ENCODE data around the gene APBB1IP. TPM values are rescaled to one million over a fixed set of nuclear protein-coding genes. Genes with fewer than 3 reads are reported as not detected.
"Not testable (repeated sequence)": the region's sequence is repeated elsewhere in the genome, so short reads cannot be mapped to it uniquely, and the experiment has no call there.

Gene APBB1IP
- total RNA-seq, 3 donors from 2014 or later: 40.6 to 44.8 (median 41.8) TPM

DNA sequence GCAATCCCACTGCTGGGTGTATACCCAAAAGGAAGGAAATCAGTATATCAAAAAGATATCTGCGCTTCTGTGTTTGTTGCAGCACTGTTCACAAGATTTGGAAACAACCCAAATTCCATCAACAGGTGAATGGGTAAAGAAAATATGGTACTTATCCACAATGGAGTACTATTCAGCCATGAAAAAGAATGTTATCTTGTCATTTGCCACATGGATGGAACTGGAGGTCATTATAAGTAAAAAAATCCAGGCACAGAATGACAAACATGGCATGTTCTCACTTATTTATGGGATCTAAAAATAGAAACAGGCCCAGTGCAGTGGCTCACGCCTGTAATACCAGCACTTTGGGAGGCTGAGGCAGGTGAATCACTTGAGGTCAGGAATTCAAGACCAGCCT, 15.7 kb downstream of the APBB1IP start:
- H3K9me3 Mint-ChIP-seq: no peaks in the 10 kb centered on the region
- no peaks in the 10 kb centered on the region for H3K27me3 Mint-ChIP-seq (ENCODE audit: low read depth)
- peaks cover 86% of the 10 kb centered on the region for H3K4me1 Mint-ChIP-seq (ENCODE audit: low read depth)
- ATAC-seq (no peak), DNase-seq (no peak)
- peaks cover 36% of the 10 kb centered on the region for H3K36me3 Mint-ChIP-seq (ENCODE audit: insufficient read depth)
- no peak overlapping the region for H3K4me3 Mint-ChIP-seq

DNA sequence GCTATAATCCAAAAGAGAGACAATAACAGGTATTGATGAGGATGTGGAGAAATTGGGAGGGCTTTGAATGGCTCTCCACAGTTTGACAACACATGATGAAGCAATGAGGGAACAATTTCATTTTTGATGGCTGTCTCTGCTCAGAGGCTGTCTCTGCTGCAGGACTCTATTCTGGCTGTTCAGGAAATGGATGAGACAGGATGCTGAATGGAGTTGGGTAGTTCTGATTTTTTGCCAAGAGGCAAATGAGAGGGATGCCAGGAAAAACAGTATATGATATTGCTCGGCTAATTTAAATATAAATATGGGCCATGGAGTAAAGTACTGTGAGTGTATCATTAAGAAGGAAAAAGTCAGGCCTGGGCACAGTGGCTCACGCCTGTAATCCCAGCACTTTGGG, 16.8 kb downstream of the APBB1IP start:
- no peaks in the 10 kb centered on the region for H3K27me3 Mint-ChIP-seq (ENCODE audit: low read depth)
- no peak overlapping the region for H3K4me3 Mint-ChIP-seq
- peaks cover 30% of the 10 kb centered on the region for H3K36me3 Mint-ChIP-seq (ENCODE audit: insufficient read depth)
- ATAC-seq (no peak), DNase-seq (no peak)
- H3K9me3 Mint-ChIP-seq: no peaks in the 10 kb centered on the region
- peaks cover 76% of the 10 kb centered on the region for H3K4me1 Mint-ChIP-seq (ENCODE audit: low read depth)

DNA sequence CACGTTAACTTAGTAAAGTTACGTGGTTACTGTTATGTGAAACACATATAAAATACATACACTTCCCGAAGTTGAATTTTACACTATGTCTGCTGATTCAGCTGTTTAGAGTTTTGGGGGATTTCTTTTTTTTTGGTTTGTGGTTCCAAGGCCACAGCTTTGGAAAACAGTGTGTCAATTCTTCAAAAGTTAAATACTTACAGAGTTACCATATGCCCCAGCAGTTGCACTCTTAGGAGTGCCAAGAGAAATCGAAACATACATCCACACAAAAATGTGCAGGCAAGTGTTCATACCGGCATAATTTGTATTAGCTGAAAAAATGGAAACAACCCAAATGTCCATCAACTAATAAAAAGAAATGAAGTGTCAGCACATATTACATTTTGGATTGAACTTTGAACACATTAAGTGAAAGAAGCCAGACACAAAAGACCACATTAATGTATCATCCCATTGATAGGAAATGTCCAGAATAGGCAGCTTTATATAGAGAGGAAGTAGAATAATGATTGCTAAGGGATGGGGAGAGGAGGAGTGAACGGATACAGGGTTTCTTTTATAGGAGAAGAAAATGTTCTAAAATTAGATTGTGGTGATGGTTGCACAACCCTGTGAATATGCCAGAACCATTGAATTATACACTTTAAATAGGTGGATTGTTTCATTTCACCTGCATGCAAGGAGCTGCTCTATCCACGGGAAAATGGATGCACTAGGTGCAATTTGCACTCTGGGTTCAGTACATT, 17.6 kb downstream of the APBB1IP start:
- Mint-ChIP-seq H3K4me1 (ENCODE audit: low read depth) (peaks cover 75% of the 10 kb centered on the region), H3K4me3 (peak overlapping the region; percentile 53), H3K27me3 (ENCODE audit: low read depth) (no peaks in the 10 kb centered on the region), H3K36me3 (ENCODE audit: insufficient read depth) (peaks cover 30% of the 10 kb centered on the region), H3K9me3 (no peaks in the 10 kb centered on the region)
- peak in 1 of 2 donors; percentile 25 for ATAC-seq
- no peak for DNase-seq

DNA sequence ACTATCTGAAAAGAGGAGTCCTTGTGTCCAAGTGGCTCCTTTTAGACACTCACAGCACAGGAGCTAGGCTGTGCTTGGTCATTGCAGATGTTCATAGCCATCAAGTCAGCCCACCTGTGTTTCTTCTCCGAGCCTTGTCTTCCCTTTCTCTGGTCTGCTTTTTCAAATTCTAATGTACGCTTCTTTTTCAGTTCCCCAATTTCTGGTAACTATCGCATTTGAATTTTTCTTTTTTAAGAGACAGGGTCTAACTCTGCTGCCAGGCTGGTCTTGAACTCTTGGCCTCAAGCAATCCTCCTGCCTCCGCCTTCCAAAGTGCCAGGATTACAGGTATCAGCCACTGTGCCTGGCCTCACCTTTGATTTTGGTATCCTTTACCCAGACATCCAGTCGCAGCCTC, 18.9 kb downstream of the APBB1IP start:
- no peak overlapping the region for H3K4me3 Mint-ChIP-seq
- H3K4me1 Mint-ChIP-seq (ENCODE audit: low read depth): peaks cover 71% of the 10 kb centered on the region
- no peaks in the 10 kb centered on the region for H3K27me3 Mint-ChIP-seq (ENCODE audit: low read depth)
- no peaks in the 10 kb centered on the region for H3K9me3 Mint-ChIP-seq
- DNase-seq: no peak
- no peak for ATAC-seq
- peaks cover 30% of the 10 kb centered on the region for H3K36me3 Mint-ChIP-seq (ENCODE audit: insufficient read depth)

DNA sequence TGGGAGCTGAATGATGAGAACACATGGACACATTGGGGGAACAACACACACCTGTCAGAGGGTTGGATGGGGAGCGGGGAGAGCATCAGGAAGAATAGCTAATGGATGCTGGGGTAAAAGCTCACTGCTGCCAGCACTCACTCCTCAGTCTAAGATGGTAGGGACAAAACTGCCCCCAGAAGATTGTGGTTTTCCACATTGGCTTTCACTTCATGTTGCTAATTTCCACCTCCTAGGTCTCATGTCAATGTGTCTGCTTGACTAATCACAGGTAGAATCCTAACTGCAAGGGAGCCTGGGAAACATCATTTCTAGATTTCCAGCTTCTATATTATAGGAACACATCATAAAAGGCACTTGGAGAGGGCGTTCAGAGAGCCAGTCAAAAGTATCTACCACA, 22.6 kb downstream of the APBB1IP start:
- H3K4me3 Mint-ChIP-seq: no peak overlapping the region
- no peaks in the 10 kb centered on the region for H3K9me3 Mint-ChIP-seq
- H3K27me3 Mint-ChIP-seq (ENCODE audit: low read depth): no peaks in the 10 kb centered on the region
- DNase-seq: no peak
- H3K4me1 Mint-ChIP-seq (ENCODE audit: low read depth): peaks cover 68% of the 10 kb centered on the region
- ATAC-seq: no peak
- H3K36me3 Mint-ChIP-seq (ENCODE audit: insufficient read depth): peaks cover 30% of the 10 kb centered on the region

DNA sequence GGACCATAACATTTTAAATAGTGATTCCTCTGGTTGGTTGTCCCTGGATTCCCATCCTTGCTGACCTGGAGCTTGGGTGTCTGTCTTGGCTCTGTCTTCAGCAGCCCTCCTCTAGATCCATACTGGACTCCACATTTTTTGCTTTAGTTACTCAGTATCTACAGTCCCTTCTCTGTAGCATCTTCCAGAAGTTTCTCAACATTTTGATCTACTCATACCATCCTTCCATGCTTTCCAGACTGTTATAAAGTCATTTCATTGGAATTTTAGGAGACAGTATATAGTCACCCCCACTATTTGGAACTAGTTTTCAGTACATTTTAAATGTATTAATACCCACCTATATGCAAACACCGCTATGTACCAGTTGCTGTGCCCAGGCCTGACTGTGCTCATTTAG, 25.8 kb downstream of the APBB1IP start:
- ATAC-seq: no peak
- no peaks in the 10 kb centered on the region for H3K9me3 Mint-ChIP-seq
- peaks cover 71% of the 10 kb centered on the region for H3K4me1 Mint-ChIP-seq (ENCODE audit: low read depth)
- DNase-seq: no peak
- peaks cover 27% of the 10 kb centered on the region for H3K36me3 Mint-ChIP-seq (ENCODE audit: insufficient read depth)
- no peak overlapping the region for H3K4me3 Mint-ChIP-seq
- H3K27me3 Mint-ChIP-seq (ENCODE audit: low read depth): no peaks in the 10 kb centered on the region

DNA sequence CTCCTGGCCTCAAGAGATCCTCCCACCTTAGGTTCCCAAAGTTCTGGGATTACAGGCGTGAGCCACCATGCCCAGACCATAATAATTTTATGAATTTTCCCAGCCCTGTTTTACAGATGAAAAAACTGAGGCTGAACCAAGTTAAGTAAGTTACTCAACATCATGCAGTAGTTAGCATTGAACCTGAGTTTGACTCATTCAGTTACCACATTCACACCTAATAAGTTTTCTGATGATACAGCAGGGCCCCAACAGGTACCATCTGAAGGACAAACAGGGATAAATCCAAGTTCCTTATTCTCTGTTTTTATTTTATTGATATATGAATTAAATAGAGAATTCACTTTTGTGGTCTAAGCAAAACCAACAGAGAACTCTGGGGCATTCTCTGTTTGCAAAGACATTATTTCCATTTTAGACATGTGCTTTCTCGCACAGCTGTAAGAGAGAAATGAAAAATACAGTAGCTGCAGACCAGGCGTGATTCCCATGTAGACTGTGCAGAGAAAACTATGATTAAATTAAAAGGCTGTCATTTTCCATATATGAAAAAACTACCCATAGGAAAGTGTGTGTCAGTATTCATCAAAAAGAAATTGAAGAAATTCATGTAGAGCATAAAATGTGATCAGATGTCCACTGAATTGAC, 26.6 kb downstream of the APBB1IP start:
- ATAC-seq (peak; percentile 20 to 21), DNase-seq (no peak)
- no peaks in the 10 kb centered on the region for H3K27me3 Mint-ChIP-seq (ENCODE audit: low read depth)
- no peaks in the 10 kb centered on the region for H3K9me3 Mint-ChIP-seq
- peaks cover 29% of the 10 kb centered on the region for H3K36me3 Mint-ChIP-seq (ENCODE audit: insufficient read depth)
- no peak overlapping the region for H3K4me3 Mint-ChIP-seq
- peaks cover 78% of the 10 kb centered on the region for H3K4me1 Mint-ChIP-seq (ENCODE audit: low read depth)

DNA sequence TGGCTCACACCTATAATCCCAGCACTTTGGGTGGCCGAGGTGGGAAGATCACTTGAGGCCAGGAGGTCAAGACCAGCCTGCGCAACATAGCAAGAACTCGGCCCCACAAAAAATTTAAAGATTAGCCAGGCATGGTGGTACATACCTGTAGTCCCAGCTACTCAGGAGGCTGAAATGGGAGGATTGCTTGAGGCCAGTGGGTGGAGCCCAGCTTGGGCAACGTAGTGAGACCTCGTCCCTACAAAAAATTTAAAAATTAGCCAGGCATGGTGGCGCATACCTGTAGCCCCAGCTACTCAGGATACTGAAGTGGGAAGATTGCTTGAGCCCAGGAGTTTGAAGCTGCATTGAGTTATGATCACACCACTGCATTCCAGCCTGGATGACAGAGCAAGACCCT, 28.4 kb downstream of the APBB1IP start:
- H3K36me3 Mint-ChIP-seq (ENCODE audit: insufficient read depth): peaks cover 29% of the 10 kb centered on the region
- H3K4me1 Mint-ChIP-seq (ENCODE audit: low read depth): peaks cover 83% of the 10 kb centered on the region
- ATAC-seq; H3K4me3 Mint-ChIP-seq; H3K9me3 Mint-ChIP-seq; H3K27me3 Mint-ChIP-seq (ENCODE audit: low read depth); DNase-seq: not testable (repeated sequence)

DNA sequence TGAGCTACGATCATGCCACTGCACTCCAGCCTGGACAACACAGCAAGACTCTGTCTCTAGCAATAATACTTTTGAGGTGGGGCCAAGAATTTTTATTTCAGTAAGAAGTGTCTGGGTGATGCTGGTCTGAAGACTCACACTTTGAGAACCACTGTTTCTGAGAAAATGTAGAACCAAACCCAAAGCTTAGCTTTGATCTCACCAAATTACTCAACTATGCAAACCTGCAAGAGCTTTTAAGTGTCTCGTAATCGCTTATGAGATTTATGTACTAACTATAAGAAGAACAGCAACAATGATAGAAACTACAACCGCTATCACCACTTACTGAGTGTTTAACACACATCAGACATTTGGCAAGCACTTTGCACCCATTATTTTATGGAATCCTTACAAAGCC, 29.5 kb downstream of the APBB1IP start:
- peak overlapping the region; percentile 27 for H3K4me3 Mint-ChIP-seq
- no peaks in the 10 kb centered on the region for H3K27me3 Mint-ChIP-seq (ENCODE audit: low read depth)
- DNase-seq: no peak
- no peaks in the 10 kb centered on the region for H3K9me3 Mint-ChIP-seq
- ATAC-seq: peak; percentile 68 to 73
- peaks cover 87% of the 10 kb centered on the region for H3K4me1 Mint-ChIP-seq (ENCODE audit: low read depth)
- peaks cover 28% of the 10 kb centered on the region for H3K36me3 Mint-ChIP-seq (ENCODE audit: insufficient read depth)

DNA sequence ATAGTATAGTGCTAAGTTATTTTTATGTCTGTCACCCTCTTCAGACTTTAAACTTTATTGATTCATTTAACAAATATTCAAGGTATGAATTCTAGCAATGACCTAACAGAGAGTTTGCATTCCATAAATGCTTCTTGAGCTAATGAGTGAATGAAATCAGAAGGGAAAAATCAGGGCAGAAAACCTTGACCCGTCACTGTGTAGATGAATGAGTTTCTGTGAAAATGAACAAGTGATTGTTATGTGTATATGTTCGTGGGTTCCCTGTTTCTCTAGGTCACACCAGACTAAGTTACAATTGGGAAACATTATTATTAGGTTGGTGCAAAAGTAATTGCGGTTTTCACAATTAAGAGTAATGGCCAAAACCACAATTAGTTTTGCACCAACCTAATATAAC, 30.1 kb downstream of the APBB1IP start:
- ATAC-seq (no peak), DNase-seq (no peak)
- H3K36me3 Mint-ChIP-seq (ENCODE audit: insufficient read depth): peaks cover 25% of the 10 kb centered on the region
- no peaks in the 10 kb centered on the region for H3K9me3 Mint-ChIP-seq
- no peaks in the 10 kb centered on the region for H3K27me3 Mint-ChIP-seq (ENCODE audit: low read depth)
- H3K4me3 Mint-ChIP-seq: no peak overlapping the region
- peaks cover 86% of the 10 kb centered on the region for H3K4me1 Mint-ChIP-seq (ENCODE audit: low read depth)

DNA sequence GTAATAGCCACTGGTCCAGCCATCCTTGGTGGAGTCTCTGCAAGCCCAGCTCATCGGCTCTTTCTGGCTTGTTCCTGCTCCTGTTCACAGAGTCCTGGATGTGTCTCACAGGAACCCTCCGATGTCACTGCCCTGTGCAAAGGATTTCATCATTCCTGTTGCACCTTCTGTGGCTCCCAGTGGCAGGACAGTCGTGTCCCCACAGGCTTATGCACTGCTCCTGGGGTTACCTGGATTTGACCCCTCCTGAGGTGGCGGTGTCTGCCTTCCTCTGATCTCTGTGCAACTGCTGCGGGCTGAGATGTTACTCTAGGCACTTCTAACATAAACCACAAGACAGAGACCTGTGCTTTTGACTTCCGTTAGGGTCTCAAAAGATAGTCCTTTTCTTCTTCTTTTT, 30.6 kb downstream of the APBB1IP start:
- H3K36me3 Mint-ChIP-seq (ENCODE audit: insufficient read depth): peaks cover 22% of the 10 kb centered on the region
- DNase-seq (no peak), ATAC-seq (peak; percentile 37 to 45)

DNA sequence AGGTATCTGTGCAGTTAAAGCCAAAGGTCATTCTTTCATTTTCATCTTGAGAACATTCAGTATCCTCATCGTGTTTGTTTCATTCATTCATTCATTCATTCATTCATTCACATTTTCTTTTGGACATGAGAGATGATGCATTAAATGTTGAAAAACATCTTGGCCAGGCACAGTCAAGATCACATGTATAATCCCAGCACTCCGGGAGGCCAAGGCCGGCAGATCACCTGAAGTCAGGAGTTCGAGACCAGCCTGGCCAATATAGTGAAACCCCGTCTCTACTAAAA, 34.3 kb downstream of the APBB1IP start:
- no peak for DNase-seq
- Mint-ChIP-seq H3K4me3 (no peak overlapping the region), H3K27me3 (ENCODE audit: low read depth) (no peaks in the 10 kb centered on the region), H3K4me1 (ENCODE audit: low read depth) (peaks cover 86% of the 10 kb centered on the region), H3K36me3 (ENCODE audit: insufficient read depth) (peaks cover 15% of the 10 kb centered on the region), H3K9me3 (no peaks in the 10 kb centered on the region)
- ATAC-seq: no peak

More for the DNA sequence above, 30.6 kb downstream of the APBB1IP start:
- Mint-ChIP-seq H3K9me3 (no peaks in the 10 kb centered on the region), H3K4me3 (peak overlapping the region; percentile 67), H3K4me1 (ENCODE audit: low read depth) (peaks cover 86% of the 10 kb centered on the region), H3K27me3 (ENCODE audit: low read depth) (no peaks in the 10 kb centered on the region)

DNA sequence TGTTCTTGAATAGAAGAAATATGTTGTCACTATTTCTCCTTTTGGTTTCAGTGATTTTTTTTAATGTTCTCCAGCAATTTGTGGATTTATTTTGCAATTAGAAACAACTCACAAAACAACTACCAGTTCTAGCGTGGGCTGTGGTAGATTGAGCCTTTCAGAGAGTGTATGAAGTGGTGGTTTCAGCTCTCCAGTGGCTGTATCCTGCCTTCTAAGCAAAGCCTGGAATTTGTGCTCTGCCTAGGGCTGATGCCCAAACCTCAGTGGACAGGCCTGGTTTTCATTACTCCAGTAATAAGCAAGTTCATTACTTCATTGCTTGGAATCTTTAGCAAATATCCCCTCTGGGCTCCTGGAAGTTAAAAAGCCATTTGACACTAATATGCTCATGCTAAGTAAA, 35.9 kb downstream of the APBB1IP start:
- DNase-seq: no peak
- no peaks in the 10 kb centered on the region for H3K27me3 Mint-ChIP-seq (ENCODE audit: low read depth)
- no peak overlapping the region for H3K4me3 Mint-ChIP-seq
- H3K9me3 Mint-ChIP-seq: no peaks in the 10 kb centered on the region
- H3K36me3 Mint-ChIP-seq (ENCODE audit: insufficient read depth): peaks cover 11% of the 10 kb centered on the region
- no peak for ATAC-seq
- peaks cover 86% of the 10 kb centered on the region for H3K4me1 Mint-ChIP-seq (ENCODE audit: low read depth)

DNA sequence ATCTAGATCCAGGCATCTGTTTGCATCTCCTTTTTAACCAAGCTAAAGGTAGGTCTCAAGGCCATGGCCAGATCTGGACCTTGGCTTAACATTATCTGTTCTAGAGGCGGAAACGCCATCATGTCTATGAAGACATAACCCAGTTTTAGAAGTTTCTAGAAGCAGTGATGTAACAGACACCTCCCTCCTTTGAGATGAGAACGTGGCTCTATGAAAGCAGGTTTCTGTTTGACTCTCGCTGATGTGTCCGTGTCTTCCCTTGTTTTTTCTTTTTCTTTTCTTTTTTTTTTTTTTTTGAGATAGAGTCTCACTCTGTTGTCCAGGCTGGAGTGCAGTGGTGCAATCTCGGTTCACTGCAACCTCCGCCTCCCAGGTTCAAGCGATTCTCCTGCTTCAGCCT, 36.7 kb downstream of the APBB1IP start:
- Mint-ChIP-seq H3K4me1 (ENCODE audit: low read depth) (peaks cover 82% of the 10 kb centered on the region), H3K4me3 (peak overlapping the region; percentile 57)
- not testable (repeated sequence) for H3K27me3 Mint-ChIP-seq (ENCODE audit: low read depth); H3K9me3 Mint-ChIP-seq; DNase-seq; H3K36me3 Mint-ChIP-seq (ENCODE audit: insufficient read depth)
- peak; percentile 28 to 53 for ATAC-seq

DNA sequence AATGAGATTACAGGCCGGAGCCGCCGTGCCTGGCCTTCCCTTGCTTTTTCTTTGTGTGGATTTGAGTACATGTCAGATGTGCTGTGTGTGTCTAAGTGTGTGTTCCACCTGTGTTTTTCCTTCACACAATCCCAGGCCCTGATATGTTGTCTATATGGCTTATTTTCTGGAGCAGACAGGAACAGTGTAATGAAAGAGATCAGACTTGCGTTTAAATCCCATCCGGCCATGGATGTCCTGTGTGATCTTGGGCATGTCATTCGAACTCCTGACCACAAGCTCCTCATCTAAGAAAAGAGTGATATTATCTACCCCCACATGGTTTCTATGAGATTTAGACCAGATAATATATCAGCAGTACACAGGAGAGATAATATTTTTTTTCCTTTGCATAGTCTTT, 37.2 kb downstream of the APBB1IP start:
- Mint-ChIP-seq H3K4me3 (peak overlapping the region; percentile 57), H3K4me1 (ENCODE audit: low read depth) (peaks cover 83% of the 10 kb centered on the region), H3K27me3 (ENCODE audit: low read depth) (no peaks in the 10 kb centered on the region), H3K36me3 (ENCODE audit: insufficient read depth) (peaks cover 13% of the 10 kb centered on the region), H3K9me3 (no peaks in the 10 kb centered on the region)
- DNase-seq (no peak), ATAC-seq (peak in 1 of 2 donors; percentile 32)

Data from activated T-cell treated with anti-CD3 and anti-CD28 coated beads, Interleukin-2, amount 50 U/mL, for 4 hours (primary cell).